Heart right ventricle (tissue), 16 donors: ENCODE results near the gene TBC1D22A. TPM values are rescaled to one million over a fixed set of nuclear protein-coding genes. Genes with fewer than 3 reads are reported as not detected.

Experiments used
- ATAC-seq, 8 donors: fragments of 200-7000 bp; cut with Tn5 transposase; one replicate each; pipeline ENCODE4 v1.9.1; 2020; ENCODE audit warnings: mild to moderate bottlenecking in 8 of 8, moderate library complexity in 8 of 8, moderate number of reproducible peaks in 1 of 8
- DNase-seq, 2 donors: peaks; one replicate each; pipeline ENCODE4 v3.0.0-alpha.2; 2020
- H3K27ac ChIP-seq, 10 donors: fragments of 200-600 bp; sonication (generic) in 2 of 10; one replicate each; pipeline versions ENCODE4 v1.5.0 to v1.8.0; 2020 to 2022; ENCODE audit warnings: mild to moderate bottlenecking in 3 of 10
- H3K27me3 ChIP-seq, 7 donors: fragments of 200-600 bp; one replicate each; pipeline ENCODE4 v1.8.0; 2021 to 2022; ENCODE audit warnings: mild to moderate bottlenecking in 2 of 7
- H3K36me3 ChIP-seq, 9 donors: fragments of 200-600 bp; sonication (generic) in 1 of 9; one replicate each; pipeline versions ENCODE4 v1.5.0 to v1.8.0; 2020 to 2022; ENCODE audit warnings: mild to moderate bottlenecking in 2 of 9
- H3K4me1 ChIP-seq, 9 donors: fragments of 200-600 bp; sonication (generic) in 1 of 9; one replicate each; pipeline versions ENCODE4 v1.5.0 to v1.8.0; 2020 to 2022; ENCODE audit warnings: mild to moderate bottlenecking in 4 of 9
- H3K4me3 ChIP-seq, 10 donors: fragments of 200-600 bp; sonication (generic) in 2 of 10; one replicate each; pipeline versions ENCODE4 v1.5.0 to v1.8.0; 2020 to 2022; ENCODE audit warnings: mild to moderate bottlenecking in 7 of 10, moderate library complexity in 2 of 10
- H3K9me3 ChIP-seq, 11 donors: fragments of 200-600 bp in 10 of 11; sonication (generic) in 2 of 11; one replicate each; pipeline versions ENCODE4 v1.5.0 to v1.8.0; 2013 to 2022; ENCODE audit warnings: mild to moderate bottlenecking in 2 of 11, control low read depth in 1 of 11, moderate library complexity in 1 of 11
- CTCF ChIP-seq, 9 donors: fragments of 200-600 bp; sonication (generic) in 2 of 9; IDR thresholded peaks; one replicate each; pipeline versions ENCODE4 v1.5.0 to v1.8.0; 2021 to 2022; ENCODE audit warnings: antibody characterized with exemption in 9 of 9, mild to moderate bottlenecking in 5 of 9, moderate library complexity in 1 of 9
- WGBS, 2 donors: extraction: QIAGEN DNeasy Blood & Tissue Kit; methylation state at CpG; one replicate each; pipeline ENCODE4 v1.1.7; 2013; ENCODE audit warnings: inconsistent platforms in 1 of 2; 5-methylcytosine and 5-hydroxymethylcytosine counted together
- intact Hi-C, 10 donors: fragments of 100-400 bp; cut with DNase I; formaldehyde crosslinking; loops; one replicate each; pipeline versions ENCODE4 v1.11.1 to v1.14.2; 2022
- long read RNA-seq, 3 donors: library from polyadenylated mRNA; unstranded; transcript quantifications; one replicate each; pipeline ENCODE4 v2.0.0, GENCODE V29; 2020 to 2021
- polyA plus RNA-seq, 2 donors: library from polyadenylated mRNA; stranded (reverse); fragments of 200-250 nt; gene quantifications; one replicate each; pipeline ENCODE4 v1.2.3, GENCODE V29; 2013
- total RNA-seq, 10 donors: library from RNA; stranded (reverse); fragmentation: NEBNext Ultra II Directional in 3 of 10; extraction: Animal tissue kit (Norgen Biotek cat#: 25700) in 3 of 10; gene quantifications; one replicate each; pipeline versions ENCODE4 v1.2.1 to v1.2.4, GENCODE V29; 2021 to 2023
- donor health status: Arrhythmogenic right ventricular cardiomyopathy.
- donor health status: ischemic (EF 13 %, LVEDD 7.1; RV severe dilation, severe dysfunction).
- donor health status: healthy with polysubstance abuse.
- donor health status: DM: no; HTN: yes; CAD: no.
- donor health status: DM: no; HTN: no; CAD: no.
- donor health status: ischemic (EF 25% LVEDD 6.9; RV normal size, moderate dysfunction).
- donor health status: ischemic (EF 25% LVEDD 5.7; RV mildly dilated, moderate dysfunction).
- donor health status: healthy.
- donor health status: DM: yes; HTN: yes; CAD: no.
- donor health status: Ischemic cardiomyopathy.
- donor health status: ischemic (EF 35%, LVEDD 5.7; RV mildly dilated, moderate dysfunction).
- donor health status: nonischemic (EF 11% LVEDD 7.7; RV severe dilation, severe dysfunction).
- donor health status: DM: yes; HTN: yes; CAD: no.
- donor health status: PGD.
- donor health status: ischemic (EF 29% LVEDD 5.4; RV normal size, mild dysfunction).
- donor health status: nonischemic (EF 23%, LVEDD 6.1; RV moderate dilation, normal function).

TBC1D22A gene
- total RNA-seq (10 to 100 TPM; 14.6 to 27.9 (median 18.0) TPM), polyA plus RNA-seq (10 to 100 TPM in 1 of 2 donors, 1 to 10 TPM in 1; 7.2 to 13.2 TPM)
- long read RNA-seq, donor 1, transcript TBC1D22A-201 (13 exons, 3,787 nt), result major isoform, 11 of 26 reads
- long read RNA-seq, donor 1, partial matches to known transcripts, result 4 of 26 reads
- long read RNA-seq, donor 1, other reads (novel, unspliced or antisense), result 9 of 26 reads
- long read RNA-seq, donor 2, transcript TBC1D22A-201 (13 exons, 3,787 nt), result major isoform, 15 of 25 reads
- long read RNA-seq, donor 2, partial matches to known transcripts, result 7 of 25 reads
- long read RNA-seq, donor 2, other reads (novel, unspliced or antisense), result 2 of 25 reads
- long read RNA-seq, donor 3, transcript TBC1D22A-201 (13 exons, 3,787 nt), result major isoform, 17 of 33 reads
- long read RNA-seq, donor 3, partial matches to known transcripts, result 7 of 33 reads
- long read RNA-seq, donor 3, other reads (novel, unspliced or antisense), result 9 of 33 reads

- no peaks in the 10 kb centered on the region for H3K9me3 ChIP-seq
- intact Hi-C loops, result loop anchor here in 2 of 10 donors (5.0 kb wide), 1 partner anchor 40 kb away; no protein-coding TSS in a partner anchor
- H3K27me3 ChIP-seq, result no peaks in the 10 kb centered on the region
- H3K4me3 ChIP-seq, result peak within 1 kb of the TSS; percentile 63 to 95 (median 86)
- ATAC-seq (peak; percentile 91 to 98 (median 96)), DNase-seq (peak; percentile 95 to 96)
- H3K4me1 ChIP-seq, result peaks cover 4 to 67% (median 51%) of the 10 kb centered on the region in 9 donors
- WGBS, 2 donors, result 0 to 1% methylated on average over 65 to 66 of the region's 66 CpGs
- peak in 1 of 9 donors; percentile 9 for TF ChIP-seq CTCF (IDR thresholded peaks at IDR 0.05)
- H3K27ac ChIP-seq, result peak within 1 kb of the TSS; percentile 79 to 98 (median 94)
- H3K36me3 ChIP-seq, result peaks cover 0 to 19% (median 0%) of the 10 kb centered on the region in 9 donors
Measured at GRCh38 chr22:46762238-46763050, at the start of gene TBC1D22A. TSS of gene TBC1D22A (plus strand) at chr22:46762650. CDS start at chr22:46762787, 137 bp downstream.

GRCh38 chr22:46714550-46714949, 47.9 kb upstream of the TBC1D22A start:
- peaks cover 7 to 100% (median 55%) of the 10 kb centered on the region in 9 donors for H3K36me3 ChIP-seq
- ATAC-seq, result peak in 6 of 8 donors; percentile 18 to 71 (median 38)
- H3K4me1 ChIP-seq, result peaks cover 0 to 19% (median 13%) of the 10 kb centered on the region in 9 donors
- H3K4me3 ChIP-seq, result no peak overlapping the region
- H3K27ac ChIP-seq, result peak overlapping the region in 7 of 10 donors; percentile 6 to 47 (median 16)
- intact Hi-C loops, result no loop called here
- no peaks in the 10 kb centered on the region for H3K27me3 ChIP-seq
- no peak for DNase-seq
- TF ChIP-seq CTCF (IDR thresholded peaks at IDR 0.05), result no peak
- H3K9me3 ChIP-seq, result no peaks in the 10 kb centered on the region
- whole genome bisulfite sequencing, 2 donors, result 31 to 35% methylated on average over 4 of the region's 4 CpGs

GRCh38 chr22:46719921-46720320, 42.5 kb upstream of the TBC1D22A start:
- no peak for ATAC-seq
- intact Hi-C loops, result no loop called here
- no peak for DNase-seq
- H3K27ac ChIP-seq, result no peak overlapping the region
- TF ChIP-seq CTCF (IDR thresholded peaks at IDR 0.05), result no peak
- H3K9me3 ChIP-seq, result no peaks in the 10 kb centered on the region
- peaks cover under 1 to 22% (median 18%) of the 10 kb centered on the region in 9 donors for H3K4me1 ChIP-seq
- no peak overlapping the region for H3K4me3 ChIP-seq
- H3K27me3 ChIP-seq, result no peaks in the 10 kb centered on the region
- 88 to 92% methylated on average over 11 of the region's 11 CpGs for WGBS, 2 donors
- H3K36me3 ChIP-seq, result peaks cover 7 to 90% (median 38%) of the 10 kb centered on the region in 9 donors

GRCh38 chr22:46721501-46722085, 40.9 kb upstream of the TBC1D22A start:
- WGBS, 2 donors, result 67 to 71% methylated on average over 16 of the region's 16 CpGs
- Histone ChIP-seq H3K27me3 (no peaks in the 10 kb centered on the region), H3K4me3 (no peak overlapping the region), H3K9me3 (no peaks in the 10 kb centered on the region), H3K27ac (no peak overlapping the region), H3K36me3 (peaks cover 7 to 90% (median 38%) of the 10 kb centered on the region in 9 donors), H3K4me1 (peaks cover 3 to 35% (median 29%) of the 10 kb centered on the region in 9 donors)
- DNase-seq (no peak), ATAC-seq (peak in 1 of 8 donors; percentile 28)
- intact Hi-C loops, result no loop called here
- no peak for TF ChIP-seq CTCF (IDR thresholded peaks at IDR 0.05)
